Fibroblast of lung (primary cell): ENCODE results near the gene CRACR2A. TPM values are rescaled to one million over a fixed set of nuclear protein-coding genes. Genes with fewer than 3 reads are reported as not detected.

ENCODE experiments used
- DNase-seq, 2 donors: peaks; one replicate each; pipeline versions ENCODE4 v3.0.0 to v3.0.0-alpha.2; 2010; ENCODE audit warnings: low read depth in 2 of 2
- H2AFZ ChIP-seq: 2 replicates; pipeline ENCODE4 v1.5.1; 2012; ENCODE audit warnings: low read length, control low read depth, inconsistent platforms
- H3K27ac ChIP-seq: 2 replicates; pipeline ENCODE4 v1.5.1; 2011; ENCODE audit warnings: low read length, control low read depth; ENCODE audit not compliant: insufficient read depth
- H3K27me3 ChIP-seq: 2 replicates; pipeline ENCODE4 v1.5.1; 2011; ENCODE audit warnings: mild to moderate bottlenecking, low read length; ENCODE audit not compliant: control insufficient read depth, insufficient read depth
- H3K36me3 ChIP-seq: 2 replicates; pipeline ENCODE4 v1.5.1; 2011; ENCODE audit warnings: low read length; ENCODE audit not compliant: control insufficient read depth, insufficient read depth
- H3K4me1 ChIP-seq: 2 replicates; pipeline ENCODE4 v1.5.1; 2011; ENCODE audit warnings: low read length; ENCODE audit not compliant: control insufficient read depth, insufficient read depth; ENCODE audit errors: extremely low read depth
- H3K4me2 ChIP-seq: 2 replicates; pipeline ENCODE4 v1.5.1; 2011; ENCODE audit warnings: low read length, control low read depth; ENCODE audit not compliant: insufficient read depth; ENCODE audit errors: extremely low read depth
- H3K4me3 ChIP-seq, 4 experiments: fragments of 200-600 bp in 1 of 4; sonication (generic) in 1 of 4; replicated peaks in 1 of 4; 2 replicates each; pipeline ENCODE4 v1.5.1; 2011 to 2016; ENCODE audit warnings: low read length in 4 of 4, low read depth in 3 of 4, mild to moderate bottlenecking in 3 of 4, control low read depth in 2 of 4, inconsistent platforms in 1 of 4, mixed read lengths in 1 of 4; ENCODE audit not compliant: insufficient read depth in 1 of 4; ENCODE audit errors: control extremely low read depth in 1 of 4
- H3K79me2 ChIP-seq: 2 replicates; pipeline ENCODE4 v1.5.1; 2012; ENCODE audit warnings: mild to moderate bottlenecking, low read length, inconsistent platforms; ENCODE audit not compliant: control insufficient read depth, insufficient read depth
- H3K9ac ChIP-seq: 2 replicates; pipeline ENCODE4 v1.5.1; 2011; ENCODE audit warnings: mild to moderate bottlenecking, low read length, control low read depth; ENCODE audit not compliant: insufficient read depth
- H3K9me3 ChIP-seq: 2 replicates; pipeline ENCODE4 v1.5.1; 2012; ENCODE audit warnings: low read depth, low read length; ENCODE audit not compliant: control insufficient read depth, insufficient read depth
- H4K20me1 ChIP-seq: 2 replicates; pipeline ENCODE4 v1.5.1; 2011; ENCODE audit warnings: low read length; ENCODE audit not compliant: control insufficient read depth, insufficient read depth; ENCODE audit errors: extremely low read depth
- EZH2 ChIP-seq: IDR thresholded peaks from 2 replicates; pipeline ENCODE4 v1.5.1; 2012; ENCODE audit warnings: low read length, control low read depth, mild to moderate bottlenecking; ENCODE audit errors: missing control alignments
- polyA plus RNA-seq, 2 donors: library from polyadenylated mRNA; depleted of rRNA in 1 of 2; stranded (reverse) in 1 of 2; unstranded in 1 of 2; fragments of >200 nt; gene quantifications; 2 replicates each; pipeline ENCODE4 v1.2.1, GENCODE V29; 2011 to 2012; ENCODE audit warnings: missing spikeins in 1 of 2
- total RNA-seq: library from RNA; depleted of rRNA; stranded (reverse); fragments of >200 nt; gene quantifications from 2 replicates; pipeline ENCODE4 v1.2.1, GENCODE V29; 2014
- TF ChIP-seq, protein P1 (sequence below), 2 donors: IDR thresholded peaks in 1 of 2; conservative IDR thresholded peaks in 1 of 2; 1 replicate in 1 of 2; 2 replicates in 1 of 2; pipeline ENCODE4 v1.5.1; 2011 to 2012; ENCODE audit warnings: low read length in 2 of 2, control low read depth in 1 of 2, inconsistent platforms in 1 of 2, low read depth in 1 of 2, mild to moderate bottlenecking in 1 of 2

CRACR2A gene
- total and polyA plus RNA-seq, 2 donors (not counting 1 experiment from before 2014, with no cell fraction given): 5.8 to 5.9 TPM

DNA sequence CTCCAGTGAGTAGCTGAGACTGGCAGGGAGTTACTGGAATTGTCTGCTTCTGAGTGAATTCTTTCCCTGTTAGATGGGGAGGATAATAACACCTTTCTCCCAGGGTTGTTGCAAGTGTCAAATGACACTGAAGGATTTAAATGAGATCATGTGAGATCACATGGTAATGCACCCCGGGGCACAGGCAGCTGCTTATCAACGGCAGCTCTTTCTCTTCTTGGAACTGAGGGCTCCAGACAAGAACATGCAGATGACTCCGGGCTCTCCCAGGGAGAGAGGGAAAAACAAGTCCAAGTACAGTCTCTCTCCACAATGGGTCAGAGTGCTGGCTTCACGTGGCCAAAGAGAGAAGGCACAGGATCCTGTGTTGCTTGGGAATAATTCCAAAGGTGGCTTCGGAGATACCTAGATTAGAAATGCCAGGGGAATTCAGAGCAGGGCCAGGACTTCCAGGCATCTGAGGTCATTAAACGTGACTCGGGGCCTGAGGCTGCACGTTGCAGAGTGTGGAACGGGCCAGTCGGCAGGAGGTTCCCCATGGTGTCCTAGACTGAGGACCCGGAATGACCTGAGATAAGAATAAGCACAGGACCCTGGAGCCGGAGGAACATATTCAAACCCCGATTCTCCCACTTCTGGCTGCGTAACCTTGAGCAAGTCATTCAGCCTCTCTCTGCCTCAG, 152.7 kb downstream of the CRACR2A start:
- H3K9me3 ChIP-seq: no peaks in the 10 kb centered on the region
- no peak overlapping the region for H2AFZ ChIP-seq
- H3K27me3 ChIP-seq: peaks cover 5% of the 10 kb centered on the region
- H3K79me2 ChIP-seq: no peaks in the 10 kb centered on the region
- no peaks in the 10 kb centered on the region for H3K36me3 ChIP-seq
- no peak for DNase-seq
- no peaks in the 10 kb centered on the region for H4K20me1 ChIP-seq
- TF ChIP-seq, protein P1, sequence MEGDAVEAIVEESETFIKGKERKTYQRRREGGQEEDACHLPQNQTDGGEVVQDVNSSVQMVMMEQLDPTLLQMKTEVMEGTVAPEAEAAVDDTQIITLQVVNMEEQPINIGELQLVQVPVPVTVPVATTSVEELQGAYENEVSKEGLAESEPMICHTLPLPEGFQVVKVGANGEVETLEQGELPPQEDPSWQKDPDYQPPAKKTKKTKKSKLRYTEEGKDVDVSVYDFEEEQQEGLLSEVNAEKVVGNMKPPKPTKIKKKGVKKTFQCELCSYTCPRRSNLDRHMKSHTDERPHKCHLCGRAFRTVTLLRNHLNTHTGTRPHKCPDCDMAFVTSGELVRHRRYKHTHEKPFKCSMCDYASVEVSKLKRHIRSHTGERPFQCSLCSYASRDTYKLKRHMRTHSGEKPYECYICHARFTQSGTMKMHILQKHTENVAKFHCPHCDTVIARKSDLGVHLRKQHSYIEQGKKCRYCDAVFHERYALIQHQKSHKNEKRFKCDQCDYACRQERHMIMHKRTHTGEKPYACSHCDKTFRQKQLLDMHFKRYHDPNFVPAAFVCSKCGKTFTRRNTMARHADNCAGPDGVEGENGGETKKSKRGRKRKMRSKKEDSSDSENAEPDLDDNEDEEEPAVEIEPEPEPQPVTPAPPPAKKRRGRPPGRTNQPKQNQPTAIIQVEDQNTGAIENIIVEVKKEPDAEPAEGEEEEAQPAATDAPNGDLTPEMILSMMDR (conservative IDR thresholded peaks at IDR 0.05 in 1 of 2, IDR thresholded peaks at IDR 0.05 in 1 of 2; ENCODE audit: low read depth in 1 of 2, low read length in 2 of 2): no peak
- TF ChIP-seq EZH2: no peak
- no peak overlapping the region for H3K9ac ChIP-seq
- H3K27ac ChIP-seq: no peak overlapping the region
- H3K4me3 ChIP-seq: no peak overlapping the region
- H3K4me1 ChIP-seq: no peaks in the 10 kb centered on the region
- H3K4me2 ChIP-seq: no peak overlapping the region

DNA sequence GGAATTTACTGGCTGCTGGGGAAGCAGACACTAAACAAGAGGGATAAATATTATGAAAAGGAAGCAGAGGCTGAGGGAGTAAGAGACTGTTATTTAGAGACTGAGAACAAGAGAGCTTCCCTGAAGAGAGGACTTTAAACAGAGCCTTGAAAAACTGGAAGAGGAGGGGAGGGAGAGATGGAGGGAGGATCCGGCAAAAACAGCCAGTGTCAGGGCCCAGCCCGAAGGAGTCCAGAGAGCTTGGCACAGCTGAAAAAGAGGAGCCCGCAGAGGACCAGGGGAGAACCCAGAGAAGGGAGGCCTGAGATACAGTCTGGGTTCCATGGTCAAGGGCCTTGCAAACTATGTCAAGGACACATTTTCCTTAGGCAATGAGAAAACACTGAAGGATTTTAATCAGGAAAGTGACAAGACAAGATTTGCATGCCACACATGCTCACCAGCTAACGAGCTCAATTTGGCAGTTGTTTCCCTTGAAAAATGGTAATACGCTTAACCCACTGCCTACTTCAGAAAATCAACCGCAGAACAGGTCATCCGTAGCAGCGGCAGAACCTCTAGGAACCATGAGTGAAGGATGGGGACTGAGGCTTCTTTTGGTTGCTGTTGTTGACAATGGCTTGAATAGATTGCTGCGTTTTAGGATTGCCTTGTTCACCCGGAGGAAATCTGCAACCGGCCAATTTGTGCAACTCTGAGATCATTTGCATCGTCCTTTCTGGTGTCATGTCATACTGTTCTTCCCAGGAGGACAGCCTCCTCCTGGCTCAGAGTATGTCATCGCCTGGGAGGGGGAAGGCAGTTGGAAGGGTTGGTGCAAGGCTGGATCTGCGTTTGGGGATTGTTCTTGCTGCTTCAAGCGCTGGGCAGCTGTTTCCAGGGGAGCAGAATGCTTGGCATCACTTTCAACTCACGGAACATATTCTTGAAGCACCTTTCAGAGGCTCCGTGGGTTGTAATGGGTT, 153.7 kb downstream of the CRACR2A start:
- no peak overlapping the region for H3K4me3 ChIP-seq
- no peaks in the 10 kb centered on the region for H3K36me3 ChIP-seq
- no peaks in the 10 kb centered on the region for H3K9me3 ChIP-seq
- no peak overlapping the region for H3K4me2 ChIP-seq
- TF ChIP-seq, protein P1 (conservative IDR thresholded peaks at IDR 0.05 in 1 of 2, IDR thresholded peaks at IDR 0.05 in 1 of 2; ENCODE audit: low read depth in 1 of 2, low read length in 2 of 2): no peak
- TF ChIP-seq EZH2: no peak
- no peak overlapping the region for H3K27ac ChIP-seq
- DNase-seq: no peak
- peaks cover 5% of the 10 kb centered on the region for H3K27me3 ChIP-seq
- H3K9ac ChIP-seq: no peak overlapping the region
- no peaks in the 10 kb centered on the region for H3K4me1 ChIP-seq
- no peak overlapping the region for H2AFZ ChIP-seq
- no peaks in the 10 kb centered on the region for H3K79me2 ChIP-seq
- no peaks in the 10 kb centered on the region for H4K20me1 ChIP-seq

DNA sequence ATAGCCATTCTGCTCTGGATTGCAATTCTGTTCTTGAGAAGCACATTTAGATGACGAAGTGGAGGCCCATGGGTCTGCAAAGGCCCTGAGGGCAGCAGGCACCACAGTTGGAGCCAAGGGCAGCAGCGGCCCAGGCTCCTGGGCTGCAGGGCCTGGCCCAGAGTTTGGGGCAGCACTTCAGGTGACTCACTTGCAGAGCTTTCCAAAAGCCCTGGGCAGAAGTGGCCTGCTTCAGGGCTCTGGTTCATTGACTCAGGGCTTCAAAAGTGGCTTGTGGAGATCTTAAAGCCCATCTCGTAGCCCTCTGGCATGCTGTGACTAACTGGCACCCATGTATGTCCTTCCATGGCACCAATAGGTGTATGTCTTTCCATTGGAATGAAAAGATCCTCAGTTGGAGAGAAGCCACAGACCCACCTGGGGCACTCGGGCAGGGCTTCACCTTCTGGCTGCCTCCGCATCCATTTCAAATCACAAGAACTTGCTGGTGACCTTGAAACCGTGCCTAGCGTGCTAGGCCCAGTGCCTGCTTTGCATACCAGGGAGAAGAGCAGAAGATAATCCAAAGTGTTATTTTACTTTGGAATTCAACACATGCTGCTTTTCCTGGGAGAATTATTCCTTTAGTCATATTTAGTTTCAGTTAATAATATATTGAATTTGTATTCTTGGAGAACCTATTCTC, 155.2 kb downstream of the CRACR2A start:
- no peak overlapping the region for H3K27ac ChIP-seq
- no peak overlapping the region for H3K9ac ChIP-seq
- H3K79me2 ChIP-seq: no peaks in the 10 kb centered on the region
- H3K4me3 ChIP-seq: no peak overlapping the region
- H2AFZ ChIP-seq: no peak overlapping the region
- peaks cover 5% of the 10 kb centered on the region for H3K27me3 ChIP-seq
- H4K20me1 ChIP-seq: no peaks in the 10 kb centered on the region
- no peaks in the 10 kb centered on the region for H3K9me3 ChIP-seq
- no peaks in the 10 kb centered on the region for H3K36me3 ChIP-seq
- TF ChIP-seq EZH2: no peak
- TF ChIP-seq, protein P1 (conservative IDR thresholded peaks at IDR 0.05 in 1 of 2, IDR thresholded peaks at IDR 0.05 in 1 of 2; ENCODE audit: low read depth in 1 of 2, low read length in 2 of 2): no peak
- no peaks in the 10 kb centered on the region for H3K4me1 ChIP-seq
- no peak overlapping the region for H3K4me2 ChIP-seq
- DNase-seq: no peak
